ENCODE measurements around the gene NUPR1. TPM values are rescaled to one million over a fixed set of nuclear protein-coding genes. Genes with fewer than 3 reads are reported as not detected.

NUPR1 gene
- total and polyA plus RNA-seq, 2 of the 13 experiments (the other 11 are each of a cell fraction or from before 2014, with no cell fraction given): 18.0 to 25.6 TPM

- no peak for TF ChIP-seq KLF11 (CRISPR knock-in tag; IDR thresholded peaks at IDR 0.05)
- TF ChIP-seq ZNF280D (CRISPR knock-in tag; IDR thresholded peaks at IDR 0.05): peak; percentile 34; the same call in 1 of the 2 replicates
- TF ChIP-seq ZNF737 (CRISPR knock-in tag; IDR thresholded peaks at IDR 0.05; ENCODE audit: borderline replicate concordance): no peak
- no peak for TF ChIP-seq ZNF549 (CRISPR knock-in tag; IDR thresholded peaks at IDR 0.05)
- TF ChIP-seq NFATC3 (CRISPR knock-in tag; IDR thresholded peaks at IDR 0.05): no peak
- TF ChIP-seq JDP2 (CRISPR knock-in tag; IDR thresholded peaks at IDR 0.05; ENCODE audit: borderline replicate concordance): no peak
- no peak for TF ChIP-seq RBM39 (IDR thresholded peaks at IDR 0.05; ENCODE audit: low read depth, low read length, poor library complexity, severe bottlenecking)
- TF ChIP-seq, protein P1, sequence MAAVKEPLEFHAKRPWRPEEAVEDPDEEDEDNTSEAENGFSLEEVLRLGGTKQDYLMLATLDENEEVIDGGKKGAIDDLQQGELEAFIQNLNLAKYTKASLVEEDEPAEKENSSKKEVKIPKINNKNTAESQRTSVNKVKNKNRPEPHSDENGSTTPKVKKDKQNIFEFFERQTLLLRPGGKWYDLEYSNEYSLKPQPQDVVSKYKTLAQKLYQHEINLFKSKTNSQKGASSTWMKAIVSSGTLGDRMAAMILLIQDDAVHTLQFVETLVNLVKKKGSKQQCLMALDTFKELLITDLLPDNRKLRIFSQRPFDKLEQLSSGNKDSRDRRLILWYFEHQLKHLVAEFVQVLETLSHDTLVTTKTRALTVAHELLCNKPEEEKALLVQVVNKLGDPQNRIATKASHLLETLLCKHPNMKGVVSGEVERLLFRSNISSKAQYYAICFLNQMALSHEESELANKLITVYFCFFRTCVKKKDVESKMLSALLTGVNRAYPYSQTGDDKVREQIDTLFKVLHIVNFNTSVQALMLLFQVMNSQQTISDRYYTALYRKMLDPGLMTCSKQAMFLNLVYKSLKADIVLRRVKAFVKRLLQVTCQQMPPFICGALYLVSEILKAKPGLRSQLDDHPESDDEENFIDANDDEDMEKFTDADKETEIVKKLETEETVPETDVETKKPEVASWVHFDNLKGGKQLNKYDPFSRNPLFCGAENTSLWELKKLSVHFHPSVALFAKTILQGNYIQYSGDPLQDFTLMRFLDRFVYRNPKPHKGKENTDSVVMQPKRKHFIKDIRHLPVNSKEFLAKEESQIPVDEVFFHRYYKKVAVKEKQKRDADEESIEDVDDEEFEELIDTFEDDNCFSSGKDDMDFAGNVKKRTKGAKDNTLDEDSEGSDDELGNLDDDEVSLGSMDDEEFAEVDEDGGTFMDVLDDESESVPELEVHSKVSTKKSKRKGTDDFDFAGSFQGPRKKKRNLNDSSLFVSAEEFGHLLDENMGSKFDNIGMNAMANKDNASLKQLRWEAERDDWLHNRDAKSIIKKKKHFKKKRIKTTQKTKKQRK (IDR thresholded peaks at IDR 0.05; ENCODE audit: low read length): no peak
- TF ChIP-seq, protein P2, sequence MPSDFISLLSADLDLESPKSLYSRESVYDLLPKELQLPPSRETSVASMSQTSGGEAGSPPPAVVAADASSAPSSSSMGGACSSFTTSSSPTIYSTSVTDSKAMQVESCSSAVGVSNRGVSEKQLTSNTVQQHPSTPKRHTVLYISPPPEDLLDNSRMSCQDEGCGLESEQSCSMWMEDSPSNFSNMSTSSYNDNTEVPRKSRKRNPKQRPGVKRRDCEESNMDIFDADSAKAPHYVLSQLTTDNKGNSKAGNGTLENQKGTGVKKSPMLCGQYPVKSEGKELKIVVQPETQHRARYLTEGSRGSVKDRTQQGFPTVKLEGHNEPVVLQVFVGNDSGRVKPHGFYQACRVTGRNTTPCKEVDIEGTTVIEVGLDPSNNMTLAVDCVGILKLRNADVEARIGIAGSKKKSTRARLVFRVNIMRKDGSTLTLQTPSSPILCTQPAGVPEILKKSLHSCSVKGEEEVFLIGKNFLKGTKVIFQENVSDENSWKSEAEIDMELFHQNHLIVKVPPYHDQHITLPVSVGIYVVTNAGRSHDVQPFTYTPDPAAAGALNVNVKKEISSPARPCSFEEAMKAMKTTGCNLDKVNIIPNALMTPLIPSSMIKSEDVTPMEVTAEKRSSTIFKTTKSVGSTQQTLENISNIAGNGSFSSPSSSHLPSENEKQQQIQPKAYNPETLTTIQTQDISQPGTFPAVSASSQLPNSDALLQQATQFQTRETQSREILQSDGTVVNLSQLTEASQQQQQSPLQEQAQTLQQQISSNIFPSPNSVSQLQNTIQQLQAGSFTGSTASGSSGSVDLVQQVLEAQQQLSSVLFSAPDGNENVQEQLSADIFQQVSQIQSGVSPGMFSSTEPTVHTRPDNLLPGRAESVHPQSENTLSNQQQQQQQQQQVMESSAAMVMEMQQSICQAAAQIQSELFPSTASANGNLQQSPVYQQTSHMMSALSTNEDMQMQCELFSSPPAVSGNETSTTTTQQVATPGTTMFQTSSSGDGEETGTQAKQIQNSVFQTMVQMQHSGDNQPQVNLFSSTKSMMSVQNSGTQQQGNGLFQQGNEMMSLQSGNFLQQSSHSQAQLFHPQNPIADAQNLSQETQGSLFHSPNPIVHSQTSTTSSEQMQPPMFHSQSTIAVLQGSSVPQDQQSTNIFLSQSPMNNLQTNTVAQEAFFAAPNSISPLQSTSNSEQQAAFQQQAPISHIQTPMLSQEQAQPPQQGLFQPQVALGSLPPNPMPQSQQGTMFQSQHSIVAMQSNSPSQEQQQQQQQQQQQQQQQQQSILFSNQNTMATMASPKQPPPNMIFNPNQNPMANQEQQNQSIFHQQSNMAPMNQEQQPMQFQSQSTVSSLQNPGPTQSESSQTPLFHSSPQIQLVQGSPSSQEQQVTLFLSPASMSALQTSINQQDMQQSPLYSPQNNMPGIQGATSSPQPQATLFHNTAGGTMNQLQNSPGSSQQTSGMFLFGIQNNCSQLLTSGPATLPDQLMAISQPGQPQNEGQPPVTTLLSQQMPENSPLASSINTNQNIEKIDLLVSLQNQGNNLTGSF (CRISPR knock-in tag; IDR thresholded peaks at IDR 0.05): no peak
- 0 out of 2 replicates have a peak, but pooled peaks have one; percentile 12 for TF ChIP-seq ZNF552 (CRISPR knock-in tag; IDR thresholded peaks at IDR 0.05; ENCODE audit: borderline replicate concordance)
- no peak for TF ChIP-seq ZNF740 (CRISPR knock-in tag; IDR thresholded peaks at IDR 0.05)
- TF ChIP-seq, protein P3, sequence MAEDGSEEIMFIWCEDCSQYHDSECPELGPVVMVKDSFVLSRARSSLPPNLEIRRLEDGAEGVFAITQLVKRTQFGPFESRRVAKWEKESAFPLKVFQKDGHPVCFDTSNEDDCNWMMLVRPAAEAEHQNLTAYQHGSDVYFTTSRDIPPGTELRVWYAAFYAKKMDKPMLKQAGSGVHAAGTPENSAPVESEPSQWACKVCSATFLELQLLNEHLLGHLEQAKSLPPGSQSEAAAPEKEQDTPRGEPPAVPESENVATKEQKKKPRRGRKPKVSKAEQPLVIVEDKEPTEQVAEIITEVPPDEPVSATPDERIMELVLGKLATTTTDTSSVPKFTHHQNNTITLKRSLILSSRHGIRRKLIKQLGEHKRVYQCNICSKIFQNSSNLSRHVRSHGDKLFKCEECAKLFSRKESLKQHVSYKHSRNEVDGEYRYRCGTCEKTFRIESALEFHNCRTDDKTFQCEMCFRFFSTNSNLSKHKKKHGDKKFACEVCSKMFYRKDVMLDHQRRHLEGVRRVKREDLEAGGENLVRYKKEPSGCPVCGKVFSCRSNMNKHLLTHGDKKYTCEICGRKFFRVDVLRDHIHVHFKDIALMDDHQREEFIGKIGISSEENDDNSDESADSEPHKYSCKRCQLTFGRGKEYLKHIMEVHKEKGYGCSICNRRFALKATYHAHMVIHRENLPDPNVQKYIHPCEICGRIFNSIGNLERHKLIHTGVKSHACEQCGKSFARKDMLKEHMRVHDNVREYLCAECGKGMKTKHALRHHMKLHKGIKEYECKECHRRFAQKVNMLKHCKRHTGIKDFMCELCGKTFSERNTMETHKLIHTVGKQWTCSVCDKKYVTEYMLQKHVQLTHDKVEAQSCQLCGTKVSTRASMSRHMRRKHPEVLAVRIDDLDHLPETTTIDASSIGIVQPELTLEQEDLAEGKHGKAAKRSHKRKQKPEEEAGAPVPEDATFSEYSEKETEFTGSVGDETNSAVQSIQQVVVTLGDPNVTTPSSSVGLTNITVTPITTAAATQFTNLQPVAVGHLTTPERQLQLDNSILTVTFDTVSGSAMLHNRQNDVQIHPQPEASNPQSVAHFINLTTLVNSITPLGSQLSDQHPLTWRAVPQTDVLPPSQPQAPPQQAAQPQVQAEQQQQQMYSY (CRISPR knock-in tag; IDR thresholded peaks at IDR 0.05): no peak
Measured at GRCh38 chr16:28491970-28492474, 46.8 kb downstream of the NUPR1 start, which contains the start of gene CLN3 (continued).
